Pulmonary artery endothelial cell (primary cell): Measurements from ENCODE around the gene TMEM30B. TPM values are rescaled to one million over a fixed set of nuclear protein-coding genes. Genes with fewer than 3 reads are reported as not detected.

Experiments used
- DNase-seq: peaks from one replicate; pipeline ENCODE4 v3.0.0-alpha.2; 2011; ENCODE audit warnings: low read depth, low spot score
- total RNA-seq: library from RNA; depleted of rRNA; stranded (reverse); fragments of >200 nt; gene quantifications from 2 replicates; pipeline ENCODE4 v1.2.3, GENCODE V29; 2014

TMEM30B gene
- total RNA-seq, 1 donor from 2014 or later: 0.13 TPM

DNA sequence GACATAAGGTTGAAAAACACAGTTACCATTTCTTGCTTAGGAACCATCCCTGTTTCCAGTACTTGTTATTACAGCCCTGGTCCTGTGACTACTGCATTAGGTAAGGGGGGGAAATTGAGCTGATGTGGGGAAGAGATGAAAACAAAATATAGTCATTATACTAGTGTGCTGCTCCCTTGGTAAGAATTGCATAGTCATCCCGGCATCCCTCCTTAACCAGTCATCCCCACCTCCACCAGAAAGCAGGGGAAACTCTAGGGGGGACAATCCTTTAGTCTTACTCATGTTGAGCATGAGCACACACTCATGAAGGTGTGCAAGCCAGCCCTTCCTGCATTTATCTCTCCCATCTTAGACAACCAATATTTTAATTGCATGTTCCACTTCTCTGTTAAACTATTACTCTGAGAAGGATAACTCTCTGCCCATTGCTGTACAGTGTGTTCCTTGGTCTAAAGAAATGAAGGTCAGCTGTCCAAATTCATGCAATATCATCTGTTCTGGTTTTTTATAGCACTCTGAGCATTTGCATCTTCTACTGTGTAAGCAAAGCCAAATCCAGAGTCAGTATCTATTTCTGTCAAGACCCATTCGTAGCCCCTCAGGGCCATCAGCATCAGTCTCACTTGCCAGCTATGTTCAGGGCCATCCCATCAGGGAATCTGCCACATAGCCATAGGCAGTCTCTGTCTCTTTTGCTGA, 46.8 kb downstream of the TMEM30B start:
- no peak for DNase-seq

DNA sequence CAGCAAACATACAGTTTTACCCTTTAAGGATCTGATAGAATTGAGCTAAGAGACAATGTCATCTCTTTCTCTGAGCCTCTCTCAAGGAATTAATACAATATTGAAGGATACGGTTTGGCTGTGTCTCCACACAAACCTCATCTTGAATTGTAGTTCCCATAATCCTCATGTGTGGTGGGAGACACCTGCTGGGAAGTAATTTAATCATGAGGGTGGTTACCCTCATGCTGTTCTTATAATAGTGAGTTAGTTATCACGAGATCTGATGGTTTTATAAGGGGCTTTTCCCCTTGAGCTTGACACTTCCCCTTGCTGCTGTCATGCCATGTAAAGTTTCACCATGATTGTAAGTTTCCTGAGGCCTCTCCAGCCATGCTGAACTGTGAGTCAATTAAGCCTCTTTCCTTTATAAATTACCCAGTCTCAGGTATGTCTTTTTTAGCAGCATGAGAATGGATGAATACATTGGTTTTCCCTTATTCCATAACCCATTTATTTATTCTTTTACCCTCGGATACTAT, 47.6 kb downstream of the TMEM30B start:
- DNase-seq: no peak

DNA sequence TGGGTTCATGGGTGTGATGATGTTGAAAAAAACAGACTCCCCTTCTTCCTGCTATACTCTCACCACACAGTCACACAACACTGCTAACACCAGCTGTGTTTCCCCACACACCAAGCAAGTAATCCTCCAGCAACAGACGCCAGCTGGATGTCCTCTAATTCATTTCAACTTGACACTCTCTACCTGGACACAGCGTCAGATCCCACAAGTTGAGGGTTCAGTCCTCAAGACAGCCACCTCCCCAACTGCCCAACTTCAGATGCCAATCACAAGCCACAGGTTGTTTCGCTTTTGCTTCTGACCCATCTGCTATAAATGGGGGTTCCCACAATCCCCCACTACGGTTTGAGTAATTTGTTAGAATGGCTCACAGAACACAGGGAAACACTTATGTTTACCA, 49.3 kb downstream of the TMEM30B start:
- DNase-seq: no peak

DNA sequence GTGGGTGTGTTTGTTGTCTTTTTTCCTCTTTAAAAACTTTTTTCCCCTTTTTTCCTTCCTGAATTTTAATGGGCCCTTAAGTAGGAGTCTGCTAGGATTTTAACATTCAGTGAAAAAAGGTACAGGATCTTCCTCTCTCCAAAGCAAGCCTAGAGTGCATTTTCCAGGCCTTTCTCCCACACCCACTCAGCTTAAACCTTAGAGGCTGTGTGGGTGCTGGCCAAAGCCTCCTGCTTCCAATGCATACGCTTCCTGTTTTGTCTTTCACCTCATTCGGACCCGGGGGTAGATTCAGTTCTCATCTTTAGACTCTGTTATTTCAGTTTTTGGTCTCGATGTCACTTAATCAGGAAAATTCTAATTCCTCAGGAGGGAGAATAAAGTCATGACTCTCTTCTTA, 51.2 kb downstream of the TMEM30B start:
- no peak for DNase-seq

DNA sequence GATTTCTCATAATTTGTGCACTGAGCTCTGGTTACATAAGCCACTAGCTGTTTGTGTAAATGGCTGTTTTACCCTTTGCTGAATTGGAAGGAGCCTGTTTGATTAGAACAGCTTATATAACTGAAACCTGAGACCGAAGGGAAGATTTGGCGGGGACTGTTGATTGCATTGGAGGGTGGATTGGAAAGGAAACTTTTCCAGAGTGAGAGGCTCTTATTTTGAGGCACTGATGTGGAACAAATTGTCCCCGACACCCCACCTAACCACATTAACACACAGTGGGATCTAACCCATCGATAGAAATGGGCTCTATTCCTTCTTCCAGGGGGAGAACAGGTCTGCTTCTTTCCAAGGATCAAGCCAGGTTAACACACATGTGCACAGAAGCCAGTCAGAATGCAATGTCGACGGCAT, 51.7 kb downstream of the TMEM30B start:
- no peak for DNase-seq

DNA sequence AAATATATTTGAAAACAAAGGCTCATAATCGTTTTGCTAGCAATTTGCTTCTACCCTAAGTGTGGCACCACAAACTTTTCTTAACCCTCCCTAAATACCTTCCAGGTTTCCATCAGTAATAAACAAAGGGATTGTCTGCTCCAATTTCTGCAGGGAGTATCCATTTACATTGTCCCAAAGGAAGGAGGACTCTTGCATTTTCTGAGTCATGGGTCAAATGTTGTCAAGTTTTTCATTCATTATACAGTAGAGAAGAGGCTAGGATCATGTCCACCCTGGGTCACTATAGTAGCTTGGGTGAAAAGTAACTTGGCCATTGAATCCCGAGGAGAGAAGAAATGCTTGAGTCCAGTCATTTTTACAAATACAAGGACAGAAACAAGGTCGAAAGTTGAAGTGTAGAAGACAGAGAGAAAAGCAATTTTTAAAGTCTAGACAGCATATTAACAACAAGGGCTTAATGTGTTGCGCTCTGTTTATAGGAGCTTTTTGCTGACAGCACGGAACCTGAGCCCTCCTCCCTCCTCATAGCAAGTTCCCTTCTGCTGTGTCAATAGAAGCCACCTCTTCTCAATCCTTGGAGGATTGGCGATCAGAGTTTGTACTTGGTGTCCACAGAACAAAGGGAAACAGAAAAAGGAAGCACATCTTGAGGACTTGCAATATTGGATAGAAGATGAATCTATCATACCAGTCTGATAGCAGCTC, 53.1 kb downstream of the TMEM30B start:
- DNase-seq: no peak

Other genes starting within 250 kb of the TMEM30B start
- 282 and 283 TPM in 2 replicates for gene PRKCH, start 40.2 kb upstream of the TMEM30B start, total RNA-seq